ENCODE results near the gene MAZ. TPM values are rescaled to one million over a fixed set of nuclear protein-coding genes. Genes with fewer than 3 reads are reported as not detected.

The MAZ gene
- total and polyA plus RNA-seq, 4 donors = 16.0 to 272 (median 45.1) TPM

GRCh38 chr16:29837841-29838240, 31.5 kb downstream of the MAZ start:
- no peak overlapping the region for H3K4me3 ChIP-seq (ENCODE audit: low read depth in 1 of 3, low read length in 3 of 3)
- WGBS = 96% methylated on average over 5 of the region's 5 CpGs
- H3K9ac ChIP-seq (ENCODE audit: low read depth in 1 of 2, low read length in 2 of 2) = no peak overlapping the region
- H3K4me1 ChIP-seq (ENCODE audit: control insufficient read depth in 4 of 4, insufficient read depth in 4 of 4, low read length in 3 of 4) = no peaks in the 10 kb centered on the region
- no peak overlapping the region for H3K27ac ChIP-seq (ENCODE audit: low read depth in 1 of 2, low read length in 2 of 2)
- DNase-seq (ENCODE audit: low spot score) = no peak
- peaks cover 22 to 67% (median 28%) of the 10 kb centered on the region in 4 donors for H3K36me3 ChIP-seq (ENCODE audit: control insufficient read depth in 4 of 4, insufficient read depth in 3 of 4, low read depth in 1 of 4, low read length in 3 of 4)
- no peaks in the 10 kb centered on the region for H3K9me3 ChIP-seq (ENCODE audit: control insufficient read depth in 4 of 4, low read length in 3 of 4)
- TF ChIP-seq HNF4A (conservative IDR thresholded peaks at IDR 0.05) (no peak), YY1 (IDR thresholded peaks at IDR 0.05) (no peak), JUND (IDR thresholded peaks at IDR 0.05) (no peak), NR2F2 (IDR thresholded peaks at IDR 0.05) (no peak), RXRA (IDR thresholded peaks at IDR 0.05) (no peak), HNF4G (IDR thresholded peaks at IDR 0.05) (no peak), TAF1 (conservative IDR thresholded peaks at IDR 0.05) (no peak)
- TF ChIP-seq, protein P1, sequence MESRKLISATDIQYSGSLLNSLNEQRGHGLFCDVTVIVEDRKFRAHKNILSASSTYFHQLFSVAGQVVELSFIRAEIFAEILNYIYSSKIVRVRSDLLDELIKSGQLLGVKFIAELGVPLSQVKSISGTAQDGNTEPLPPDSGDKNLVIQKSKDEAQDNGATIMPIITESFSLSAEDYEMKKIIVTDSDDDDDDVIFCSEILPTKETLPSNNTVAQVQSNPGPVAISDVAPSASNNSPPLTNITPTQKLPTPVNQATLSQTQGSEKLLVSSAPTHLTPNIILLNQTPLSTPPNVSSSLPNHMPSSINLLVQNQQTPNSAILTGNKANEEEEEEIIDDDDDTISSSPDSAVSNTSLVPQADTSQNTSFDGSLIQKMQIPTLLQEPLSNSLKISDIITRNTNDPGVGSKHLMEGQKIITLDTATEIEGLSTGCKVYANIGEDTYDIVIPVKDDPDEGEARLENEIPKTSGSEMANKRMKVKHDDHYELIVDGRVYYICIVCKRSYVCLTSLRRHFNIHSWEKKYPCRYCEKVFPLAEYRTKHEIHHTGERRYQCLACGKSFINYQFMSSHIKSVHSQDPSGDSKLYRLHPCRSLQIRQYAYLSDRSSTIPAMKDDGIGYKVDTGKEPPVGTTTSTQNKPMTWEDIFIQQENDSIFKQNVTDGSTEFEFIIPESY (IDR thresholded peaks at IDR 0.05) = no peak
- H3K27me3 ChIP-seq (ENCODE audit: control insufficient read depth in 4 of 4, insufficient read depth in 4 of 4, low read length in 3 of 4) = no peaks in the 10 kb centered on the region

GRCh38 chr16:29839822-29840221, 33.5 kb downstream of the MAZ start:
- Histone ChIP-seq H3K9ac (ENCODE audit: low read depth in 1 of 2, low read length in 2 of 2) (no peak overlapping the region), H3K27ac (ENCODE audit: low read depth in 1 of 2, low read length in 2 of 2) (no peak overlapping the region)
- 96% methylated on average over 6 of the region's 6 CpGs for WGBS

DNA sequence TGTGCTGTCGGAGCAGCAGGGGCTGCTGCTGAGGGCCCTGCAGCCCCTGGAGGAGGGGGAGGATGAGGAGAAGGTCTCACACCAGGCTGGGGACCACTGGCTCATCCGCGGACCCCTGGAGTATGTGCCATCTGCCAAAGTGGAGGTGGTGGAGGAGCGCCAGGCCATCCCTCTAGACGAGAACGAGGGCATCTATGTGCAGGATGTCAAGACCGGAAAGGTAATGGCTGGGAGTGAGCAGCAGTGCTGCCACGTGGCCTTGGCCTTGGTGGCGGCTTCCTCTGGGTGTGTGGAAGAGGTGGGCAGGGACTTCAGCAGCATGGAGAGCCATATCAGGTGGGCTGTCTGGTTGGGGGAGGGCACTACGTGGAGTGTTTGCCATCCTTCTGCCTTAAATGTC, 33.9 kb downstream of the MAZ start:
- DNase-seq (ENCODE audit: low spot score) = no peak
- TF ChIP-seq, protein P2, sequence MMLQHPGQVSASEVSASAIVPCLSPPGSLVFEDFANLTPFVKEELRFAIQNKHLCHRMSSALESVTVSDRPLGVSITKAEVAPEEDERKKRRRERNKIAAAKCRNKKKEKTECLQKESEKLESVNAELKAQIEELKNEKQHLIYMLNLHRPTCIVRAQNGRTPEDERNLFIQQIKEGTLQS (IDR thresholded peaks at IDR 0.05) = no peak
- TF ChIP-seq, protein P3, sequence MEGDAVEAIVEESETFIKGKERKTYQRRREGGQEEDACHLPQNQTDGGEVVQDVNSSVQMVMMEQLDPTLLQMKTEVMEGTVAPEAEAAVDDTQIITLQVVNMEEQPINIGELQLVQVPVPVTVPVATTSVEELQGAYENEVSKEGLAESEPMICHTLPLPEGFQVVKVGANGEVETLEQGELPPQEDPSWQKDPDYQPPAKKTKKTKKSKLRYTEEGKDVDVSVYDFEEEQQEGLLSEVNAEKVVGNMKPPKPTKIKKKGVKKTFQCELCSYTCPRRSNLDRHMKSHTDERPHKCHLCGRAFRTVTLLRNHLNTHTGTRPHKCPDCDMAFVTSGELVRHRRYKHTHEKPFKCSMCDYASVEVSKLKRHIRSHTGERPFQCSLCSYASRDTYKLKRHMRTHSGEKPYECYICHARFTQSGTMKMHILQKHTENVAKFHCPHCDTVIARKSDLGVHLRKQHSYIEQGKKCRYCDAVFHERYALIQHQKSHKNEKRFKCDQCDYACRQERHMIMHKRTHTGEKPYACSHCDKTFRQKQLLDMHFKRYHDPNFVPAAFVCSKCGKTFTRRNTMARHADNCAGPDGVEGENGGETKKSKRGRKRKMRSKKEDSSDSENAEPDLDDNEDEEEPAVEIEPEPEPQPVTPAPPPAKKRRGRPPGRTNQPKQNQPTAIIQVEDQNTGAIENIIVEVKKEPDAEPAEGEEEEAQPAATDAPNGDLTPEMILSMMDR (IDR thresholded peaks at IDR 0.05; ENCODE audit: low read depth, low read length, missing input control) = no peak
- no peak for TF ChIP-seq FOXA2 (IDR thresholded peaks at IDR 0.05)
- H3K27ac ChIP-seq (ENCODE audit: low read depth in 1 of 2, low read length in 2 of 2) = no peak overlapping the region
- H3K4me3 ChIP-seq (ENCODE audit: low read depth in 1 of 3, low read length in 3 of 3) = no peak overlapping the region
- H3K36me3 ChIP-seq (ENCODE audit: control insufficient read depth in 4 of 4, insufficient read depth in 3 of 4, low read depth in 1 of 4, low read length in 3 of 4) = peaks cover 16 to 65% (median 19%) of the 10 kb centered on the region in 4 donors
- H3K4me1 ChIP-seq (ENCODE audit: control insufficient read depth in 4 of 4, insufficient read depth in 4 of 4, low read length in 3 of 4) = no peaks in the 10 kb centered on the region
- H3K9me3 ChIP-seq (ENCODE audit: control insufficient read depth in 4 of 4, low read length in 3 of 4) = no peaks in the 10 kb centered on the region
- H3K27me3 ChIP-seq (ENCODE audit: control insufficient read depth in 4 of 4, insufficient read depth in 4 of 4, low read length in 3 of 4) = no peaks in the 10 kb centered on the region
- 92% methylated on average over 10 of the region's 10 CpGs for WGBS
- H3K9ac ChIP-seq (ENCODE audit: low read depth in 1 of 2, low read length in 2 of 2) = no peak overlapping the region

More at GRCh38 chr16:29839822-29840221, 33.5 kb downstream of the MAZ start:
- H3K4me1 ChIP-seq (ENCODE audit: control insufficient read depth in 4 of 4, insufficient read depth in 4 of 4, low read length in 3 of 4) = no peaks in the 10 kb centered on the region
- no peak overlapping the region for H3K4me3 ChIP-seq (ENCODE audit: low read depth in 1 of 3, low read length in 3 of 3)
- H3K36me3 ChIP-seq (ENCODE audit: control insufficient read depth in 4 of 4, insufficient read depth in 3 of 4, low read depth in 1 of 4, low read length in 3 of 4) = peaks cover 17 to 64% (median 19%) of the 10 kb centered on the region in 4 donors
- no peaks in the 10 kb centered on the region for H3K27me3 ChIP-seq (ENCODE audit: control insufficient read depth in 4 of 4, insufficient read depth in 4 of 4, low read length in 3 of 4)
- DNase-seq (ENCODE audit: low spot score) = no peak
- TF ChIP-seq HNF4G (IDR thresholded peaks at IDR 0.05) = no peak
- TF ChIP-seq HNF4A (conservative IDR thresholded peaks at IDR 0.05) = no peak
- no peak for TF ChIP-seq YY1 (IDR thresholded peaks at IDR 0.05)
- TF ChIP-seq, protein P4, sequence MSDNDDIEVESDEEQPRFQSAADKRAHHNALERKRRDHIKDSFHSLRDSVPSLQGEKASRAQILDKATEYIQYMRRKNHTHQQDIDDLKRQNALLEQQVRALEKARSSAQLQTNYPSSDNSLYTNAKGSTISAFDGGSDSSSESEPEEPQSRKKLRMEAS (IDR thresholded peaks at IDR 0.05) = no peak
- TF ChIP-seq JUND (IDR thresholded peaks at IDR 0.05) = no peak
- no peaks in the 10 kb centered on the region for H3K9me3 ChIP-seq (ENCODE audit: control insufficient read depth in 4 of 4, low read length in 3 of 4)
